Endothelial cell of umbilical vein (primary cell): ENCODE data around the gene CACNA1B. TPM values are rescaled to one million over a fixed set of nuclear protein-coding genes. Genes with fewer than 3 reads are reported as not detected.

Source experiments
- BruUV-seq: library from RNA; stranded (reverse); fragments of 400-500 nt; replicated peaks from 2 replicates; lab custom pipeline; 2021; lab: Mats Ljungman, UMichigan
- CTCF ChIA-PET: fragments of 300-600, 350-600 bp; sonication (Branson Sonifier 250); formaldehyde crosslinking; loops from one replicate; lab custom pipeline; 2021; ENCODE audit warnings: antibody characterized with exemption, inconsistent platforms; lab: Charles Lee
- POLR2A ChIA-PET: fragments of 300-600, 350-600 bp; sonication (Branson Sonifier 250); formaldehyde crosslinking; loops from one replicate; lab custom pipeline; 2021; ENCODE audit warnings: antibody characterized with exemption, inconsistent platforms; lab: Charles Lee
- DNase-seq: peaks from one replicate; pipeline ENCODE4 v3.0.0-alpha.2; 2011; ENCODE audit warnings: low read depth, low spot score
- FAIRE-seq: peaks from 2 replicates; lab custom pipeline; 2011; peaks lifted over from hg19 to GRCh38; lab: Jason Lieb, UNC
- H2AFZ ChIP-seq: 2 replicates; pipeline ENCODE4 v1.6.0; 2012; ENCODE audit warnings: low read depth, low read length, control low read depth, inconsistent platforms
- H3K27ac ChIP-seq: 2 replicates; pipeline ENCODE4 v1.5.1; 2011; ENCODE audit warnings: low read depth, mild to moderate bottlenecking, control low read depth, low read length, moderate library complexity; ENCODE audit not compliant: insufficient read depth
- H3K27me3 ChIP-seq, 2 experiments: 2 replicates each; pipeline versions ENCODE4 v1.6.0 to v1.6.1; 2011; ENCODE audit warnings: low read length in 2 of 2, mixed read lengths in 1 of 2; ENCODE audit not compliant: control insufficient read depth in 2 of 2, insufficient read depth in 2 of 2
- H3K36me3 ChIP-seq, 2 experiments: 2 replicates in 1 of 2; 3 replicates in 1 of 2; pipeline ENCODE4 v1.5.1; 2011; ENCODE audit warnings: low read length in 2 of 2, mild to moderate bottlenecking in 1 of 2, moderate library complexity in 1 of 2; ENCODE audit not compliant: control insufficient read depth in 2 of 2, insufficient read depth in 2 of 2; ENCODE audit errors: extremely low read depth in 1 of 2
- H3K4me1 ChIP-seq: 3 replicates; pipeline ENCODE4 v1.5.1; 2011; ENCODE audit warnings: mild to moderate bottlenecking, low read length; ENCODE audit not compliant: control insufficient read depth, insufficient read depth; ENCODE audit errors: extremely low read depth
- H3K4me2 ChIP-seq: 2 replicates; pipeline ENCODE4 v1.6.1; 2011; ENCODE audit warnings: low read length, control low read depth, mixed read lengths; ENCODE audit not compliant: insufficient read depth
- H3K4me3 ChIP-seq, 3 experiments: fragments of 200-600 bp in 1 of 3; sonication (generic), shearing (Covaris generic) in 1 of 3; replicated peaks in 1 of 3; 2 replicates each; pipeline ENCODE4 v1.5.1; 2011 to 2016; ENCODE audit warnings: control low read depth in 3 of 3, low read length in 3 of 3, mild to moderate bottlenecking in 2 of 3, inconsistent platforms in 1 of 3, low read depth in 1 of 3, moderate library complexity in 1 of 3; ENCODE audit not compliant: insufficient read depth in 1 of 3
- H3K79me2 ChIP-seq: 2 replicates; pipeline ENCODE4 v1.6.0; 2012; ENCODE audit warnings: low read length, inconsistent platforms; ENCODE audit not compliant: control insufficient read depth, insufficient read depth
- H3K9ac ChIP-seq: replicated peaks from 2 replicates; pipeline ENCODE3; 2011; ENCODE audit warnings: low read length, control low read depth; ENCODE audit not compliant: insufficient read depth; ENCODE audit errors: extremely low read depth
- H3K9me1 ChIP-seq: replicated peaks from 3 replicates; pipeline ENCODE4 v1.6.0; 2011; ENCODE audit warnings: mild to moderate bottlenecking, low read length; ENCODE audit not compliant: control insufficient read depth, insufficient read depth; ENCODE audit errors: extremely low read depth
- H3K9me3 ChIP-seq: replicated peaks from 2 replicates; pipeline ENCODE4 v1.5.1; 2012; ENCODE audit warnings: low read length, inconsistent platforms; ENCODE audit not compliant: control insufficient read depth, insufficient read depth
- H4K20me1 ChIP-seq: replicated peaks from 2 replicates; pipeline ENCODE3; 2011; ENCODE audit warnings: mild to moderate bottlenecking, low read length; ENCODE audit not compliant: control insufficient read depth, insufficient read depth; ENCODE audit errors: extremely low read depth
- CTCF ChIP-seq, 2 donors: IDR thresholded peaks; 1 replicate in 1 of 2; 2 replicates in 1 of 2; pipeline ENCODE4 v1.5.1; 2011; ENCODE audit warnings: low read length in 2 of 2, mild to moderate bottlenecking in 2 of 2, moderate library complexity in 2 of 2, control low read depth in 1 of 2, inconsistent platforms in 1 of 2, low read depth in 1 of 2; ENCODE audit not compliant: insufficient read depth in 1 of 2; ENCODE audit errors: extremely low read depth in 1 of 2
- EZH2 ChIP-seq: IDR thresholded peaks from 2 replicates; pipeline ENCODE4 v1.6.1; 2012; ENCODE audit warnings: borderline replicate concordance, low read depth, mild to moderate bottlenecking, moderate library complexity, low read length, inconsistent platforms; ENCODE audit not compliant: severe bottlenecking
- FOS ChIP-seq: IDR thresholded peaks from 2 replicates; pipeline ENCODE4 v1.6.1; 2011; ENCODE audit warnings: mild to moderate bottlenecking, low read length, moderate library complexity, borderline replicate concordance; ENCODE audit not compliant: insufficient read depth
- GATA2 ChIP-seq: IDR thresholded peaks from 2 replicates; pipeline ENCODE4 v1.7.0; 2011; ENCODE audit warnings: low read depth, mild to moderate bottlenecking, moderate library complexity, mixed read lengths, low read length; ENCODE audit not compliant: insufficient read length, insufficient read depth
- JUN ChIP-seq: IDR thresholded peaks from 2 replicates; pipeline ENCODE4 v1.6.1; 2011; ENCODE audit warnings: borderline replicate concordance, low read depth; ENCODE audit not compliant: insufficient read length, insufficient read depth
- MAX ChIP-seq: IDR thresholded peaks from 2 replicates; pipeline ENCODE4 v1.6.1; 2011; ENCODE audit not compliant: insufficient read depth, insufficient read length
- MYC ChIP-seq: IDR thresholded peaks from one replicate; pipeline ENCODE4 v1.6.1; 2011; ENCODE audit warnings: mild to moderate bottlenecking, low read depth, low read length
- POLR2A ChIP-seq: IDR thresholded peaks from 2 replicates; pipeline ENCODE4 v1.6.1; 2012; ENCODE audit warnings: low read depth, mild to moderate bottlenecking, control low read depth, low read length
- POLR2AphosphoS5 ChIP-seq: IDR thresholded peaks from 2 replicates; pipeline ENCODE4 v1.6.1; 2012; ENCODE audit warnings: low read depth, mild to moderate bottlenecking, control low read depth, low read length, moderate library complexity; ENCODE audit not compliant: insufficient read depth
- dilution Hi-C: fragments of 300-500 bp; cut with MboI; formaldehyde crosslinking; loops from one replicate; pipeline ENCODE4 v1.15.0; 2019; ENCODE audit warnings: low sequenced_read_pairs; ENCODE audit not compliant: extremely low pct_ligation_motif_present
- intact Hi-C: fragments of 100-400 bp; cut with micrococcal nuclease; formaldehyde crosslinking; loops from one replicate; pipeline ENCODE4 v1.10.0; 2022
- polyA plus RNA-seq, 4 experiments: library from polyadenylated mRNA; depleted of rRNA in 3 of 4; stranded (reverse) in 3 of 4; unstranded in 1 of 4; fragments of >200 nt; gene quantifications; 2 replicates each; pipeline versions ENCODE4 v1.2.1 to v1.2.3, GENCODE V29; 2011 to 2012; ENCODE audit warnings: missing spikeins in 1 of 4
- total RNA-seq: library from RNA; stranded (reverse); gene quantifications from 2 replicates; pipeline ENCODE4 v1.2.3, GENCODE V29; 2021

Gene CACNA1B
- total and polyA plus RNA-seq, 2 donors (not counting 3 experiments of a cell fraction or from before 2014, with no cell fraction given), result 0.11 to 0.41 TPM

DNA sequence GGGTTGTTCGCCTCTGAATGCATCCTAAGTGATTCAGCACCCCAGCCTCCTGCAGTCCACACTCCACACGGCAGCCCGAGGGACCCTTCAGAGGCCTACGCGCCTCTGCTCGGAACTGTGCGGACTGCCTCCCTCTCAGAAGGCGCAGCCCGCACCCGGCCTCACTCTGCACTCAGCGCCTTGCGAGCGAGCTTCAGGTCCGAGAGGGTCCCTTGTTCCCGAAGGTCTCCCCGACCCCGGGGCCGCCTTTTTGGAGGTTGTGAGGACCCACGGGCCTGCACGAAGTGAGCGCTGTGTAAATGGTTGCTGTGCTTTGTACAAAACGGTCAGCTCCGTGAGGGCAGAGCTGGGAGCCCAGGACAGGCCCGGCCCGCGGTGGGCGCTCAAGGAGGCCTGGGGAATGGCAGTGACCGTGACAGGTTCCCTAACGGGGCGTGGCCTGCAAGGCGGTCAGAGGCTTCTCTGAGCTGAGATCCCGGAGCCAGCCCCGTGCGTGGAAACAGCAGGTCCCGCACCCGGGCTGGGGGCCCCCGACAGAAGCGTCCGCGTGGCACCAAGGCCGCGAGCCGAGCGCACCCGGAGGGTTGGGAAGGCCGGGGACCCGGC is 698 bp upstream of the CACNA1B start:
- no peaks in the 10 kb centered on the region for H3K4me1 ChIP-seq
- no peak overlapping the region for H2AFZ ChIP-seq
- no peak overlapping the region for H3K4me2 ChIP-seq
- TF ChIP-seq CTCF (IDR thresholded peaks at IDR 0.05; ENCODE audit: extremely low read depth in 1 of 2, insufficient read depth in 1 of 2, low read depth in 1 of 2, low read length in 2 of 2), result no peak
- TF ChIP-seq GATA2, result no peak
- no peak for TF ChIP-seq POLR2AphosphoS5
- no peak for TF ChIP-seq FOS
- no peak for TF ChIP-seq JUN
- TF ChIP-seq MAX, result no peak
- no peak for TF ChIP-seq MYC
- no peak for TF ChIP-seq EZH2
- TF ChIP-seq POLR2A, result no peak
- DNase-seq, result no peak
- no peaks in the 10 kb centered on the region for H4K20me1 ChIP-seq
- H3K9ac ChIP-seq, result no peak overlapping the region
- CTCF ChIA-PET, result no interaction called here
- H3K79me2 ChIP-seq, result no peaks in the 10 kb centered on the region
- FAIRE-seq, result no peak
- H3K36me3 ChIP-seq, result no peaks in the 10 kb centered on the region
- H3K9me3 ChIP-seq, result no peaks in the 10 kb centered on the region
- H3K4me3 ChIP-seq, result no peak overlapping the region
- POLR2A ChIA-PET, result no interaction called here
- intact Hi-C loops (no loop called here), dilution Hi-C loops (no loop called here)
- H3K9me1 ChIP-seq, result no peaks in the 10 kb centered on the region
- peaks cover 2 to 3% of the 10 kb centered on the region in 2 experiments for H3K27me3 ChIP-seq
- BruUV-seq, result no TSS peak
- H3K27ac ChIP-seq, result no peak overlapping the region
